ENCODE measurements around the gene LMAN1L. TPM values are rescaled to one million over a fixed set of nuclear protein-coding genes. Genes with fewer than 3 reads are reported as not detected.

The LMAN1L gene
- total RNA-seq, 4 donors from 2014 or later = 0.29 to 1.3 TPM; not detected in 2

DNA sequence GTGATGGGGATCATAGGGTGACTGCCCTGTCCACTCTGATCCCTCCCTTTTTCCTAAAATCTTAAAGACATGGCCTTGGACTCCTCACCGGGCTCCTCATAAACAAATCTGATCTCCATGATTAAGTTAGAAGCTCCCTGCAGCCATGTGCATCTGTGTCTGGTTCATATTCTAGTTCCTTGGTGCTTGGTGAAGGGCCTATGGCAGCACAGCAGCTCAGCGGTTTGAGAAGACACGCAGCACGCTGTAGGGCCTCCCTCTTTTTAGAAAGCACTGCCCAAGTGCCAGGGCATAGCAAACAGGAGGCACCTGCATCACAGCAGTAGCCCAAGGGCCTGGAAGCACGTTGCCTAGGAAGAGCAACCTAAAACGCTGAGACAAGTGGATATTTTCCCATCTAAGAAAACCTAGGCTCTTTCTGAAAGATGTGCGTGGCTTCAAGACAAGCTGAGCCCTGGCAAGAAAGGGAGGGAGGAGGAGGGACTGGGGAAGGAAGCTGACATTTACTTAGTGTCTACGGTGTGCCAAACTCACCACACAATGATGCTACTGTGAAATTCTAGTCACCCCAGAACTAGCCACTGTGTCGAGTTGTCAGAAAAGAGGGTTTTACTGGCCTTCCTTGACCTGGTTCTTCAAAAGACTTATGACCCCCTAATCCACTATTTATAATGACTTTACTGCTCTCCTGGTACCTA lies 45.2 kb downstream of the LMAN1L start:
- DNase-seq (ENCODE audit: low spot score in 2 of 2) = no peak
- intact Hi-C loops (cut with DNase I; ENCODE audit: low total_unique reads) = no loop called here
- WGBS, 2 donors = 35 to 53% methylated on average over 9 of the region's 9 CpGs
- no peak overlapping the region for H3K4me3 ChIP-seq (ENCODE audit: low read depth, poor library complexity, severe bottlenecking)
- TF ChIP-seq POLR2A (IDR thresholded peaks at IDR 0.05) = no peak
- TF ChIP-seq, protein P1, sequence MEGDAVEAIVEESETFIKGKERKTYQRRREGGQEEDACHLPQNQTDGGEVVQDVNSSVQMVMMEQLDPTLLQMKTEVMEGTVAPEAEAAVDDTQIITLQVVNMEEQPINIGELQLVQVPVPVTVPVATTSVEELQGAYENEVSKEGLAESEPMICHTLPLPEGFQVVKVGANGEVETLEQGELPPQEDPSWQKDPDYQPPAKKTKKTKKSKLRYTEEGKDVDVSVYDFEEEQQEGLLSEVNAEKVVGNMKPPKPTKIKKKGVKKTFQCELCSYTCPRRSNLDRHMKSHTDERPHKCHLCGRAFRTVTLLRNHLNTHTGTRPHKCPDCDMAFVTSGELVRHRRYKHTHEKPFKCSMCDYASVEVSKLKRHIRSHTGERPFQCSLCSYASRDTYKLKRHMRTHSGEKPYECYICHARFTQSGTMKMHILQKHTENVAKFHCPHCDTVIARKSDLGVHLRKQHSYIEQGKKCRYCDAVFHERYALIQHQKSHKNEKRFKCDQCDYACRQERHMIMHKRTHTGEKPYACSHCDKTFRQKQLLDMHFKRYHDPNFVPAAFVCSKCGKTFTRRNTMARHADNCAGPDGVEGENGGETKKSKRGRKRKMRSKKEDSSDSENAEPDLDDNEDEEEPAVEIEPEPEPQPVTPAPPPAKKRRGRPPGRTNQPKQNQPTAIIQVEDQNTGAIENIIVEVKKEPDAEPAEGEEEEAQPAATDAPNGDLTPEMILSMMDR (IDR thresholded peaks at IDR 0.05) = no peak

DNA sequence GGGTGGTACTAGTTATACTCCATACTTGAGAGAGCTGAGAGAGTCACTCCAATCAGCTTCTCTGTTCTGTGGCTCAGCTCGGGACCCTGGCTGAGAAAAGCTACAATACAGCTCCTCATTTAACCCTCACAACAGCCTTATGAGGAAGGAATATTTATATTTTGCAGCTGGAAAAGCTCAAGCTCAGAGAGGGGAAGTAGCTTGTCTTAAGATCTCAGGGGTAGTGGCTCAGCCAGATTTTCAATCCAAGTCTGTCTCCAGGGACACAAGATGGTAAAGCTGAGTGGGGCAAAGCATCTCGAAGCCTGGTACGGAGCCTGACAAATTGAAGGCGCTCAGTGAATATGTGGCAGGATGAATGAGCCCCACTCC lies 45.7 kb downstream of the LMAN1L start:
- no peak overlapping the region for H3K4me3 ChIP-seq (ENCODE audit: low read depth, poor library complexity, severe bottlenecking)
- whole genome bisulfite sequencing, 2 donors = 77 to 79% methylated on average over 4 of the region's 4 CpGs
- DNase-seq (ENCODE audit: low spot score in 2 of 2) = no peak
- intact Hi-C loops (cut with DNase I; ENCODE audit: low total_unique reads) = no loop called here
- TF ChIP-seq, protein P1 (IDR thresholded peaks at IDR 0.05) = no peak
- no peak for TF ChIP-seq POLR2A (IDR thresholded peaks at IDR 0.05)

DNA sequence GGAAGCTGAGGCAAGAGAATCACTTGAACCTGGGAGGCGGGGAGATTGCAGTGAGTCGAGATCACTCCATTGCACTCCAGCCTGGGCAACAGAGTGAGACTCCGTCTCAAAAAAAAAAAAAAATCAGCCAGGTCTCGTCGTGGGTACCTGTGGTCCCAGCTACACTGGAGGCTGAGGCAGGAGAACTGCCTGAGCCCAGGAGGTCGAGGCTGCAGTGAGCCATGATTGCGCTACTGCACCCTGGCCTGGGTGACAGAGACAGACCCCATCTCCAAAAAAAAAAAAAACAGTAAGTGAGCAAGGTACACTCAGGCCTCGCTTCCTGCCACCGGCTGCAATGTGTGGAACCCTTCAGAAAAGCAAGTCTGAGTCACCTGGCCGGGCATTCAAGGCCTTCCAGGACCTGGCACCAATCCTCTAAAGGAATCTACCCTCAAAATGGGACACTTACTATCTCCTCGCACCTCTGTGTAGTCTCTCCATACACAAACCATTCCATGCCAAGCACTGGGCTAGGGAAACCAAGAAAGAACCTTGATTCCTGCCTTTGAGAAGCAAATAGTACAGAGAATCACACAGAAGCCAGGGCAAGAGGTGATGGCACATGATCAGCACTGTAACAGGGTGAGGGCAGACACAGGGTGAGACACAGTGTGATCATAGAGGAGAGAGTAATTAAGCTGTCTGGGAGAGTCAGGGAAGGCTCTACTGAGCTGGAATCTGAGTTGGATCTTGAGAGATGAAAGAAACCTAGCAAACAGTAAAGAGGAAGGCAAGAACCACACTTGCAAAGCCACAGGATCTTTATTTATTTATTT lies 50.8 kb downstream of the LMAN1L start:
- no peak for DNase-seq (ENCODE audit: low spot score in 2 of 2)
- WGBS, 2 donors = 73 to 77% methylated on average over 11 of the region's 11 CpGs
- intact Hi-C loops (cut with DNase I; ENCODE audit: low total_unique reads) = no loop called here
- no peak for TF ChIP-seq POLR2A (IDR thresholded peaks at IDR 0.05)
- TF ChIP-seq, protein P1 (IDR thresholded peaks at IDR 0.05) = no peak
- no peak overlapping the region for H3K4me3 ChIP-seq (ENCODE audit: low read depth, poor library complexity, severe bottlenecking)

DNA sequence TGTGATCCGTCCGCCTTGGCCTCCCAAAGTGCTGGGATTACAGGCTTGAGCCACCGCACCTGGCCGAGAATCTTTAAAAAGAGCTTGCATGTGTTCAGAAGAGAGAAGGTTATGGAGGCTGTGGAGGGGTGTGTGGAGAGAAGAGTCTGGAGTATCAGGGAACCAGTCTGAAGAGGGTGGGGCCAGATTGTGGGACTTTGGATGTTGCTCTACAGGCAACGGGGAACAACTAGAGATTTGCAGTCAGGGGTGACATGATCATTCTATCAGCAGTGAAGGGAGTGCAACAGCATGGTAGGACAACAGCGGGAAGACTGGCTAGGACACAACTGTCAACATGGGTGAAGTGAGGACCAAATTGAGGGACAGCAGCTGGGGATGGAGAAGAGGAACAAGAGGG lies 51.7 kb downstream of the LMAN1L start:
- intact Hi-C loops (cut with DNase I; ENCODE audit: low total_unique reads) = no loop called here
- H3K4me3 ChIP-seq (ENCODE audit: low read depth, poor library complexity, severe bottlenecking) = no peak overlapping the region
- no peak for DNase-seq (ENCODE audit: low spot score in 2 of 2)
- TF ChIP-seq POLR2A (IDR thresholded peaks at IDR 0.05) = no peak
- TF ChIP-seq, protein P1 (IDR thresholded peaks at IDR 0.05) = no peak
- 78 to 87% methylated on average over 6 of the region's 6 CpGs for WGBS, 2 donors

DNA sequence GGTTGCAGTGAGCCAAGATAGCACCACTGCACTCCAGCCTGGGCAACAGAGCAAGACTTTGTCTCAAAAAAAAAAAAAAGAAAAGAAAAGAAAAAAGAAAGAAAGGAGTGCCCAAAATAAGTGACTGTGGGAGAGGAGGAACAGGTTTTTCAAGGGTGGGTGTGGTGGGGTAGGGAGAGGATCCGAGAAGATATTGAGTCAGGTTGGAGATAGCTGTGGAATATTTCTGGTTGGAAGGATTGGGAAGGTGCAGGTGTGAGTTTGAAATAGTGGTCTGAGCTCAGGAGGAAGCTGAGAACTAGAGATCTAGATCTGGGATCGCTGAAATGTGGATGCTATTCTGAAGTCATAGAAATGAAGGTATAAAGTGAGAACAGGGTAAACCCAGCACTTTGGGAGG lies 52.7 kb downstream of the LMAN1L start:
- DNase-seq (ENCODE audit: low spot score in 2 of 2) = no peak
- H3K4me3 ChIP-seq (ENCODE audit: low read depth, poor library complexity, severe bottlenecking) = no peak overlapping the region
- intact Hi-C loops (cut with DNase I; ENCODE audit: low total_unique reads) = no loop called here
- TF ChIP-seq, protein P1 (IDR thresholded peaks at IDR 0.05) = no peak
- TF ChIP-seq POLR2A (IDR thresholded peaks at IDR 0.05) = no peak
- 58 to 74% methylated on average over 2 of the region's 2 CpGs for WGBS, 2 donors
